ENCODE results near the gene DNAAF5.

DNAAF5 gene

GRCh38 chr7:820341-820740, 93.8 kb downstream of the DNAAF5 start:
- no peak for DNase-seq

- no peak for DNase-seq
Measured at GRCh38 chr7:821688-822087, 95.2 kb downstream of the DNAAF5 start.

GRCh38 chr7:822692-823276, 96.3 kb downstream of the DNAAF5 start:
- DNase-seq = no peak

GRCh38 chr7:823649-824048, 97.2 kb downstream of the DNAAF5 start:
- DNase-seq = no peak

GRCh38 chr7:824081-824480, 97.6 kb downstream of the DNAAF5 start:
- no peak for DNase-seq

GRCh38 chr7:824664-825063, 98.2 kb downstream of the DNAAF5 start:
- no peak for DNase-seq

- no peak for DNase-seq
Measured at GRCh38 chr7:825386-825785, 98.9 kb downstream of the DNAAF5 start.

- no peak for DNase-seq
Measured at GRCh38 chr7:826230-826917, 99.9 kb downstream of the DNAAF5 start.

GRCh38 chr7:828793-829561, 102.5 kb downstream of the DNAAF5 start:
- no peak for DNase-seq

- no peak for DNase-seq
Measured at GRCh38 chr7:830069-830468, 103.6 kb downstream of the DNAAF5 start.

- DNase-seq = no peak
Measured at GRCh38 chr7:831596-832166, 105.2 kb downstream of the DNAAF5 start.

- peak; percentile 77 for DNase-seq
Measured at GRCh38 chr7:832167-832967, 105.9 kb downstream of the DNAAF5 start, which contains the start of gene SUN1. Gene SUN1, plus strand, starts transcription at chr7:832476. Its CDS starts 49 bp downstream, at chr7:832525.

- no peak for DNase-seq
Measured at GRCh38 chr7:832968-833424, 106.5 kb downstream of the DNAAF5 start.

GRCh38 chr7:833601-834258, 107.2 kb downstream of the DNAAF5 start:
- DNase-seq = no peak

GRCh38 chr7:834277-834676, 107.8 kb downstream of the DNAAF5 start:
- DNase-seq = no peak

- no peak for DNase-seq
Measured at GRCh38 chr7:835021-835420, 108.5 kb downstream of the DNAAF5 start.

- no peak for DNase-seq
Measured at GRCh38 chr7:835485-836401, 109.2 kb downstream of the DNAAF5 start.

Data from islet precursor cell (in vitro differentiated cells).